Stimulated activated CD8-positive, alpha-beta memory T cell treated with anti-CD3 and anti-CD28 coated beads, Interleukin-12 subunit alpha, Interleukin-12 subunit beta, amount 100 ng/mL, for 24 hours (primary cell): ENCODE results near the gene PAFAH1B2.

Source experiments
- DNase-seq: peaks from one replicate; pipeline ENCODE4 v3.0.0-alpha.2; 2020; ENCODE audit errors: extremely low read depth

The PAFAH1B2 gene

GRCh38 chr11:117187799-117188481 lies 43.9 kb downstream of the PAFAH1B2 start:
- no peak for DNase-seq

GRCh38 chr11:117188620-117189081 lies 44.6 kb downstream of the PAFAH1B2 start:
- DNase-seq = no peak

GRCh38 chr11:117189191-117189940 lies 45.3 kb downstream of the PAFAH1B2 start:
- no peak for DNase-seq

DNA sequence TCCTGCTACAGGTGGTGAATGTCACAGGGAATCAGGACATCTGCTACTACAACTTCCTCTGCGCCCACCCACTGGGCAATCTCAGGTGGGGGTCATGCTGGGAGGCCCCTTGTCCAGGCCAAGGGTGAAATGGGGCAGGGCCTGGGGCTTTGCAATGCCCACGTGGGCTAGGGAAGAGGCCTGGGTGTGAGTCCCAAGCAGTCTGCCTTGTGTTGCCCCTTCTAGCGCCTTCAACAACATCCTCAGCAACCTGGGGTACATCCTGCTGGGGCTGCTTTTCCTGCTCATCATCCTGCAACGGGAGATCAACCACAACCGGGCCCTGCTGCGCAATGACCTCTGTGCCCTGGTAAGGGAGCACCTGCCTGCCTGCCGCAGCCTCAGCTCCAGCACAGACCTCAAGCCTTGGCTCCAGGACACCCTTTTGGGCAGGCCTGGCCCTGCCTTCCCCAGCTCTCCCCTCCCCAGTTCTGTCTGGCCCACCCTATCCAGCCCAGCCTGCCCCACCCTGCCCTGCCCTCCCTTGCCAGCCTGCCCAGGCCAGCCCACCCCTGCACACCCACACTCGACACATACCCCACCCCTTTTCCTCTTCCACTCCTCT lies 46.0 kb downstream of the PAFAH1B2 start:
- no peak for DNase-seq

GRCh38 chr11:117191680-117192400 lies 47.8 kb downstream of the PAFAH1B2 start:
- DNase-seq = no peak

DNA sequence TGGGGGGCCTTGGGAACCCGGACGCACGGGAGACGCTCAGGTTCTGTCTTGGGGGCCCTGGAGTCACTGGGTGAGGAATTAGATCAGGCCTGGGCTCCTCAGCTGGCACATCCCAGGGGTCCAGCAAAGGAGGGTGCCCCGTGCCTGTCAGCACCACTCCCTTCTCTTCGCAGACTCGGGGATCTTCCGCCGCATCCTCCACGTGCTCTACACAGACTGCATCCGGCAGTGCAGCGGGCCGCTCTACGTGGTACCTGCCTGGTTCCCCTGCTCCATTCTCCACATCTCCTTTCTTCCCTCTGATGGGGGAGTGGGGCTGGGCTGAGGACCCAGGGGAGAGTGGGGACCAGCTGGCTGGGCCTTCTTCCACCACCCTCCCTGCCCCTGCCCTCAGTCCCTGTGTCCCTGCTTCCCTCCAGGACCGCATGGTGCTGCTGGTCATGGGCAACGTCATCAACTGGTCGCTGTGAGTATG lies 48.4 kb downstream of the PAFAH1B2 start:
- DNase-seq = no peak

- DNase-seq = no peak
Measured at GRCh38 chr11:117193130-117194020, 49.3 kb downstream of the PAFAH1B2 start.

GRCh38 chr11:117194267-117194666 lies 50.2 kb downstream of the PAFAH1B2 start:
- DNase-seq = no peak

GRCh38 chr11:117195258-117195657 lies 51.2 kb downstream of the PAFAH1B2 start:
- no peak for DNase-seq

DNA sequence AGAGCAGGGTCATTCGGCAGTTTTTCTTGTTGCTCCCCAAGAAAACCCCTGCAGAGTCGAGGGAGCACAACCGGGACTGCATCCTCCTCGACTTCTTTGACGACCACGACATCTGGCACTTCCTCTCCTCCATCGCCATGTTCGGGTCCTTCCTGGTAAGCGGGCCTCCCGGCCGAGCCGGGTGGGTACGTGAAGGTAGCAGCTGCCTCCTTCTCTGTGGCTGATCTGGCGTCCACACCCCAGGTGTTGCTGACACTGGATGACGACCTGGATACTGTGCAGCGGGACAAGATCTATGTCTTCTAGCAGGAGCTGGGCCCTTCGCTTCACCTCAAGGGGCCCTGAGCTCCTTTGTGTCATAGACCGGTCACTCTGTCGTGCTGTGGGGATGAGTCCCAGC lies 51.7 kb downstream of the PAFAH1B2 start:
- DNase-seq = no peak

DNA sequence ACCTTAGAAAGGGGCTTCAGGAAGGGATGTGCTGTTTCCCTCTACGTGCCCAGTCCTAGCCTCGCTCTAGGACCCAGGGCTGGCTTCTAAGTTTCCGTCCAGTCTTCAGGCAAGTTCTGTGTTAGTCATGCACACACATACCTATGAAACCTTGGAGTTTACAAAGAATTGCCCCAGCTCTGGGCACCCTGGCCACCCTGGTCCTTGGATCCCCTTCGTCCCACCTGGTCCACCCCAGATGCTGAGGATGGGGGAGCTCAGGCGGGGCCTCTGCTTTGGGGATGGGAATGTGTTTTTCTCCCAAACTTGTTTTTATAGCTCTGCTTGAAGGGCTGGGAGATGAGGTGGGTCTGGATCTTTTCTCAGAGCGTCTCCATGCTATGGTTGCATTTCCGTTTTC lies 52.9 kb downstream of the PAFAH1B2 start:
- no peak for DNase-seq

GRCh38 chr11:117197516-117198456 lies 53.7 kb downstream of the PAFAH1B2 start:
- no peak for DNase-seq

DNA sequence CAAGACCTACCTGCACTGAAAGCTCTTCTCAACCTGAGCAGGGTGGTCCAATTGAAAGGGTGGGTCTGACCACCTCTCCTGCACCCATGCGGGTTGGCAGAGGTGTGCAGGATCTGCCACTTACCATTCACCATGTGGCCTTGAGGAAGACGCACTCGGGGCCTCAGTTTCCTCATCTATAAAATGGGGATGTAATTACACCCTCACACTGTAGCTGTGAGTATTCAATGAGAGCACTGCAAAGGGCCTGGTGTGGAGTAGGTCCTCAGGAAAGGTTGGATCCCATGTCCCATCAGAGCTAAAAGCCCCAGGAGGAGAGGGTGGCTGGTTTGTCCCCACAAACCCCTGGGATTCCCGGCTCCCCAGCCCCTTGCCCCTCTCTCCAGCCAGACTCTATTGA lies 54.5 kb downstream of the PAFAH1B2 start:
- DNase-seq = no peak

DNA sequence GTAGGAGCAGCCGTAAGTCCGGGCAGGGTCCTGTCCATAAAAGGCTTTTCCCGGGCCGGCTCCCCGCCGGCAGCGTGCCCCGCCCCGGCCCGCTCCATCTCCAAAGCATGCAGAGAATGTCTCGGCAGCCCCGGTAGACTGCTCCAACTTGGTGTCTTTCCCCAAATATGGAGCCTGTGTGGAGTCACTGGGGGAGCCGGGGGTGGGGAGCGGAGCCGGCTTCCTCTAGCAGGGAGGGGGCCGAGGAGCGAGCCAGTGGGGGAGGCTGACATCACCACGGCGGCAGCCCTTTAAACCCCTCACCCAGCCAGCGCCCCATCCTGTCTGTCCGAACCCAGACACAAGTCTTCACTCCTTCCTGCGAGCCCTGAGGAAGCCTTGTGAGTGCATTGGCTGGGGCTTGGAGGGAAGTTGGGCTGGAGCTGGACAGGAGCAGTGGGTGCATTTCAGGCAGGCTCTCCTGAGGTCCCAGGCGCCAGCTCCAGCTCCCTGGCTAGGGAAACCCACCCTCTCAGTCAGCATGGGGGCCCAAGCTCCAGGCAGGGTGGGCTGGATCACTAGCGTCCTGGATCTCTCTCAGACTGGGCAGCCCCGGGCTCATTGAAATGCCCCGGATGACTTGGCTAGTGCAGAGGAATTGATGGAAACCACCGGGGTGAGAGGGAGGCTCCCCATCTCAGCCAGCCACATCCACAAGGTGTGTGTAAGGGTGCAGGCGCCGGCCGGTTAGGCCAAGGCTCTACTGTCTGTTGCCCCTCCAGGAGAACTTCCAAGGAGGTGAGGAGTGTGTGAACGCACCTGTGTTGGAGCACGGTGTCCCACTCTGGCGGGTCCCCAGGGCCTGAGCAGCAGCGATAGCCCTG lies 55.2 kb downstream of the PAFAH1B2 start, which contains the start of gene TAGLN:
TSS of gene TAGLN (plus strand) at position 318 of the 863 bp plus-strand sequence. CDS start 3,644 bp downstream, outside the sequence.
- no peak for DNase-seq

GRCh38 chr11:117199916-117200812 lies 56.1 kb downstream of the PAFAH1B2 start:
- no peak for DNase-seq

- DNase-seq = no peak
Measured at GRCh38 chr11:117200813-117201657, 56.9 kb downstream of the PAFAH1B2 start.
